ENCODE data around the gene PACRG. TPM values are rescaled to one million over a fixed set of nuclear protein-coding genes. Genes with fewer than 3 reads are reported as not detected.

The PACRG gene
- total and polyA plus RNA-seq, 8 donors: 1.5 to 6.8 (median 4.6) TPM

- no peak overlapping the region for H3K4me3 ChIP-seq
- no peak for TF ChIP-seq CTCF (IDR thresholded peaks at IDR 0.05)
- intact Hi-C loops (cut with DNase I): loop anchor here in 1 of 2 donors (10.0 kb wide), 1 partner anchor 218 kb away; no protein-coding TSS in a partner anchor
- H3K27me3 ChIP-seq: no peaks in the 10 kb centered on the region
- H3K9me3 ChIP-seq: no peaks in the 10 kb centered on the region
- ATAC-seq (no peak), DNase-seq (no peak)
- H3K4me1 ChIP-seq: no peaks in the 10 kb centered on the region
- H3K36me3 ChIP-seq: no peaks in the 10 kb centered on the region
- H3K27ac ChIP-seq: no peak overlapping the region
Measured at GRCh38 chr6:163187201-163187600, 459.4 kb downstream of the PACRG start.

GRCh38 chr6:163187606-163188005 lies 459.8 kb downstream of the PACRG start:
- Histone ChIP-seq H3K4me1 (no peaks in the 10 kb centered on the region), H3K27me3 (no peaks in the 10 kb centered on the region), H3K4me3 (no peak overlapping the region), H3K36me3 (no peaks in the 10 kb centered on the region), H3K27ac (no peak overlapping the region), H3K9me3 (no peaks in the 10 kb centered on the region)
- intact Hi-C loops (cut with DNase I): loop anchor here in 1 of 2 donors (10.0 kb wide), 1 partner anchor 217 kb away; no protein-coding TSS in a partner anchor
- ATAC-seq (no peak), DNase-seq (no peak)
- no peak for TF ChIP-seq CTCF (IDR thresholded peaks at IDR 0.05)

- DNase-seq (no peak), ATAC-seq (no peak)
- Histone ChIP-seq H3K27ac (no peak overlapping the region), H3K9me3 (no peaks in the 10 kb centered on the region), H3K4me3 (no peak overlapping the region), H3K27me3 (no peaks in the 10 kb centered on the region), H3K4me1 (no peaks in the 10 kb centered on the region), H3K36me3 (no peaks in the 10 kb centered on the region)
- intact Hi-C loops (cut with DNase I): loop anchor here in 1 of 2 donors (10.0 kb wide), 1 partner anchor 216 kb away; no protein-coding TSS in a partner anchor
- TF ChIP-seq CTCF (IDR thresholded peaks at IDR 0.05): no peak
Measured at GRCh38 chr6:163188746-163189145, 461.0 kb downstream of the PACRG start.

GRCh38 chr6:163189609-163190008 lies 461.8 kb downstream of the PACRG start:
- DNase-seq: no peak
- Histone ChIP-seq H3K27ac (no peak overlapping the region), H3K36me3 (no peaks in the 10 kb centered on the region), H3K4me1 (no peaks in the 10 kb centered on the region), H3K27me3 (no peaks in the 10 kb centered on the region), H3K9me3 (no peaks in the 10 kb centered on the region), H3K4me3 (no peak overlapping the region)
- no peak for TF ChIP-seq CTCF (IDR thresholded peaks at IDR 0.05)
- intact Hi-C loops (cut with DNase I): loop anchor here in 1 of 2 donors (10.0 kb wide), 1 partner anchor 215 kb away; no protein-coding TSS in a partner anchor
- no peak for ATAC-seq

- Histone ChIP-seq H3K4me3 (no peak overlapping the region), H3K4me1 (no peaks in the 10 kb centered on the region), H3K36me3 (no peaks in the 10 kb centered on the region), H3K27me3 (no peaks in the 10 kb centered on the region), H3K27ac (no peak overlapping the region), H3K9me3 (no peaks in the 10 kb centered on the region)
- DNase-seq (no peak), ATAC-seq (no peak)
- no peak for TF ChIP-seq CTCF (IDR thresholded peaks at IDR 0.05)
- intact Hi-C loops (cut with DNase I): no loop called here
Measured at GRCh38 chr6:163190786-163191185, 463.0 kb downstream of the PACRG start.

All from left lung (tissue), 10 donors.